ENCODE results near the gene LIMA1.
"Not testable (repeated sequence)": the region's sequence is repeated elsewhere in the genome, so short reads cannot be mapped to it uniquely, and the experiment has no call there.

The LIMA1 gene

DNA sequence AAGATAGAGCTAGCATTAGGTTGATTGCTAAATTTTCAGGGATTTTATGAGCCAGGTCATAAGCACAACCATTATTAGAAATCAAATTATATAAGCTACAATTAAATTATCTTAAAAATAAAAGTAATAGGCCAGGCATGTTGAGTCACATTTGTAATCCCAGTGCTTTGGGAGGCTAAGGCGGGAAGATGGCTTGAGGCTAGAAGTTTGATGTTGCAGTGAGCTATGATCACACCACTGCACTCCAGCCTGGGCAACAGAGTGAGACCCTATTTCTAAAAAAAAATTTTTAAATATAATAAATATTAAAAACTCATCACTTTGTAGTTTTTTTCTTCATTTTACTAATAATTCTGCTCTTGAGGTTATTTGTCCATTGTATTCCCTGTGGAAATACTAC, 1.9 kb upstream of the LIMA1 start:
- DNase-seq: no peak

- DNase-seq: no peak
Measured at GRCh38 chr12:50282721-50283228, 545 bp downstream of the LIMA1 start.

GRCh38 chr12:50279501-50279900, 3.8 kb downstream of the LIMA1 start:
- DNase-seq: no peak

DNA sequence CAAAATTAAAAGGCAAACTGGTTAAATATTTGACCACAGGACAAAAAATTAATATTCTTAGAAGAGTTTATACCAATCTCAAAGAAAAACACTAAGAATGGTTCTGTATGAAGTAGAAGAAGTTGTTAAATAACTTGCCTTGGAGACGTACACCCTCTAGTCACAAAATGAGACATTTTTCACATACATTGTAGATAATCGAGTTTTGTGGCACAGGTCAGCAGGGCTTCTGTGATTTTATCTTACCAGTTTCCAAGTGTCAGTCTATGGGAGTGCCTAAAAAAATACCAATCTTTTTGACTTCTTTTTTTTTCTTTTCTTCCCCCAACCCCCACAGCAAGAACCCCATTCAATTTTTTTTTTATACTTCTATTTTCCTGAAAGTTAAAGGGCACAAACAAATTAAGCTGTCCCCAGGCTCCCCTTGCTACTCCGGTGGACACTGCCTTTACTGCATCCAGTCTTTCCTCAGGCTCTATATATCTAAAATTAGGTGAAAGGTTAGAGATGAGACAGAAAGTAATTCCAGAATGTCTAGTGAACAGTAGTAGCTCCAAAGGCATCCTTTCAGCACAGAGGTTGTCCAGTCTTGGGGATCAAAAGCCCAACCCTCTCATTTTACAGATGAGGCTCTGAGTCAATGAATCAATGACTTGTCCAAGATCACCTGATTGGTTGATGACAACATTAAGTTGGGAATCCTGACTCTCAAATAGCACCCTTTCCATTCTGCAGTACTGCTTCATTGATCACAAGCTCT, 6.2 kb downstream of the LIMA1 start:
- no peak for DNase-seq

- DNase-seq: no peak
Measured at GRCh38 chr12:50276068-50276467, 7.3 kb downstream of the LIMA1 start.

DNA sequence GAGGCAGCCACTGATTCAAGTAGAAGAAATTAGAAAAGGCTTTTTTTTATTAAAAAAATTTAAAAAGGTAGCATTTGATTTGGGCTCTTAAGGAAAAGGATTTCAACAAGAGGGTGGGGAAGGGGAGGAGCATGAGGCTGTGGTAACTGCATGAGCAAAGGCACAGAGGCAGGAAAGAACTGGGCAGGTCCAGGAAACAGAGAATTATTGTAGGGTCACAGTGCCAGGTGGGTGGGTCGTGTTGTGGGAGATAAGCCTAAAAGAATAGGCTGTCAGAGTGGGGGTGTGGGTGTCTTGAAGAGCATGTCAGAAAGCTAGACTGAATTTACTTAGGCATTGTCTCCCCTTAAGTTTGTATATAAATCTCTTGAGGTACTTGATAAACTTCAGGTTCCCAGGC, 7.8 kb downstream of the LIMA1 start:
- no peak for DNase-seq

DNA sequence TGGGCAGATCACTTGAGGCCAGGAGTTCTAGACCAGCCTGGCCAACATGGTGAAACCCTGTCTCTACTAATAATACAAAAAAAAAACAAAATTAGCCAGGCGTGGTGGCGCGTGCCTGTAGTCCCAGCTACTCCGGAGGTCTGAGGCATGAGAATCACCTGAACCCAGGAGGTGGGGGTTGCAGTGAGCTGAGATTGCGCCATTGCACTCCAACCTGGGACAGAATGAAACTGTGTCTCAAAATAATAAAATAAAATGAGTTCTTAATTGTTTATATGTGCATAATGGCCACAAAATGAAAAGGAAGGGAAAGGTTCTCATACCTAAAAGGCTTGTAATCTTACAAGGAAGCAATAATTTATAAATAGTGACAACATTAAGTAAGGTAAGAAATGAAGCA, 8.2 kb downstream of the LIMA1 start:
- DNase-seq: not testable (repeated sequence)

DNA sequence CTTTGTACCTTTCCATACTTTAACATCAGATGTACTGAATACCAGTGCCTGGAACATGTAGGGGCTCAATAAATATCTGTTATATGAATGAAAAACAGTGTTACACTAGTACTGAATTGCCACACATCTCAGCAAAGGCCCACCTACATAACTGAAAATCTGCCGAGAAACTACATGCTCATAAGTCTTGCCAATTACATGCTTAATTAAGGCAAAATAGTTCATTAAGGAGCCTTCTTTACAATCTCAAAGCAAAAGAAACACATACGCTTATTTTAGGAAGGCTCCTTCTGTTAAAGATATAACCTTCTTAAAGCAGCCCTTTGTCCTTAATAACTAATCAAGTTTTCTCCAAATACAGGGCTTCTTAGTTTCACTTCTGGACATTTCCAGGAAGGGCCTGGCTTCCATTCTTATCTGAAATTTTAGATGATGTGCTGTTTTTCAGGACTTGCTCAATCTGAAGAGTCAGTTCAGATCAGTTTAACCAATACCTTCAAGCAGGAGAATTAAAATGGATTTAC, 11.5 kb downstream of the LIMA1 start:
- no peak for DNase-seq

- no peak for DNase-seq
Measured at GRCh38 chr12:50268482-50268881, 14.8 kb downstream of the LIMA1 start.

DNA sequence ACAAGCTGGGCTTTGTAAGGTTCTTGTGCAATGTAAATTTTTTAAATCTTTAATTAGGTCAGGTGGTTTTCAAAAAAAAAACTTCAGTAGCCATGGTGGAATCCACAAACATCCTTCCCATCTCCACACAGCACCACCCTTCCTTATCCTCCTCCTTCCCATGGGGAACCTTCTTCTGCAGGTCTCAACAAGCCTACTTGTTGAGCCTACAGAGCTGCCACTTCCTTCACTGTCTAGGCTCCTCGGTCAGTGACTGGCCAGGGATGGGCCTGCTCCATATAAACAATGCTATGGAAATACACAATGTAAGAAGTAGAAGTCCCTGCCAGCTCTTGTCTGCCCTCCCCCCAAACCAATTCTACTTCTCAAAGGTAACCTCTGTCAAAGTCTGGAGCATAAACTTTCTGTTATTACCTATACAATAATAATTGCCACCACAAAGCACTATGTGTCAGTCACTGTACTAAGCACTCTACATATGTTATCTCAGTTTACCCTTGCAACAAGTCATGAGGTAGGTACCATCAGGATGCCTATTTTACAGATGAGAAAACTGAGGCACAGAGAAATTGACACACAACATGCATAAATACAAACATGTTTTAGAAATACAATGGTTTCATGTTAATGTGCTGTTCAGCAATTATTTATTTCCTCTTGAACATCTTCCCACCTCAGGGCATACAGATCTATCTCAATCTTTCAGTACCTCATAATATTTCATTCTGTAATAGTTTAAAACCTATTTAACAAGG, 17.4 kb downstream of the LIMA1 start:
- DNase-seq: no peak

- DNase-seq: no peak
Measured at GRCh38 chr12:50263832-50264231, 19.5 kb downstream of the LIMA1 start.

DNA sequence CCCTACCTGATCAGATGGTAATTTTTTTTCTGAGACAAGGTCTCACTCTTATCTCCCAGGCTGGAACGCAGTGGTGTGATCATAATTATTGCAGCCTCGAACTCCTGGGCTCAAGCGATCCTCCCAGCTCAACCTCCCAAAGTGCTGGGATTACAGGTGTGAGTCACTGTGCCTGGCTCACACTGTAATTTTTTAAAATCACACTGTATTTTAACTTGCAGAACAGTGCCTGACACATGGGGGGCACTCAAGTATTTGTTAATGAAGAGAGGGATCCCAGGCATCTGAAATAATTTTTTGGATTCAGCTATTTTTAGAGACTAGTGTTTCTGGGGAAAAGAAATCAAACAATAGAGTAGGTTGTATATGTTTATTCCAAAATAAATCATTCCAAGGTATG, 21.7 kb downstream of the LIMA1 start:
- DNase-seq: no peak

DNA sequence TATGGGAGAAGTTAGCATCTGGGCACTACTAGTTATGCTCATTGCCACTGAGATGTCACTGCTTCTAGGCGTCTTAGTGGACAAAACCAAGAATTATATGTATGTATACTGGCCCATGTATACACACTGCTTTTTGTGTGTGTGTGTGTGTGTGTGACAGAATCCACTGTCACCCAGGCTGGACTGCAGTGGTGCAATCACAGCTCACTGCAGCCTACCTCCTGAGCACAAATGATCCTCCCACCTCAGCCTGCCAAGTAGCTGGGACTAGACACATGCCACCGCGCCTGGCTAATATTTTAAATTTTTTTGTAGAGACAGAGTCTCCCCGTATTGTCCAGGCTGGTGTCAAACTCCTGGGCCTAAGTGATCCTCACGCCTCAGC, 25.2 kb downstream of the LIMA1 start:
- DNase-seq: no peak

DNA sequence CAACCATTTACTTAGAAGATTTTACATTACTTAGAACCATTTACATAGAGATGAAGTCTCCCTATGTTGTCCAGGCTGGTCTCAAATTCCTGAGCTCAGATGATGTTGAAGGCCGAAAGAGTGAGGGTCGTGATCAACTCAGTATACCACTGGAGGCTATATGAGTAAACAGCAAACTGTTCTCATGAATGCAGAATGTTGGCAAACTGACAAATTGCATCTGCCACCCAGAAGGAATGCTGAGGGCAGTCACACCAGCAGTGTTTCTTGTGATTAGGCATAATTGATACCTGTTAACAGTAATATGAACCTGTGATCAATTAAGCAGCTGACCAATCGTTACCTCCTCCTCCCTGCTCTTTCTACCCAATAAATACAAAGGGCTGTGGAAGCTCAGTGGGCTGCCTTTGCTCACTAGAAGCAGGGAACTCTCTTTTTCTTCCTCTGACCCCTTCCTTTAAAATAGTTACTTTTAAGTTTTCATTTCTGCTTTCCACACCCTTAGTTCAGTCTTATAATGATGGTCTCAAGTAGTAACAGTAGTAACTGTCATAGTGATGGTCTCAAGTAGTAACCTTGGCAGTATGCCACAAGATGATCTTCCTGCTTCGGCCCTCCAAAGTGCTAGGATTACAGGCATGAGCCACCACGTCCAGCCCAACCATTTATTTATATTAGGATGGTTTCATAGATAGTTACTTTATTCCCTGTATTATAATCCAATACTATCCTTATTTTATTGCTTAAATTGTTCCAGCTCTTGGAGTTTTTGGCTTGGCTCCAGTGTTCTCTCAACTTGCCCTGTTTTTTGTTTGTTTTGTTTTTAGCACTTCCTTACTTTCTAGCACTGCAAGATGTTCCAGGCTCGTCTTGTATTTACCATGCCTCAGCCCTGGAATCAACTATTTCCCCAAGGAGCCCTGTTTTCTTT, 25.8 kb downstream of the LIMA1 start:
- DNase-seq: no peak

- DNase-seq: no peak
Measured at GRCh38 chr12:50256761-50257160, 26.6 kb downstream of the LIMA1 start.

- DNase-seq: no peak
Measured at GRCh38 chr12:50252977-50253602, 30.2 kb downstream of the LIMA1 start.

DNA sequence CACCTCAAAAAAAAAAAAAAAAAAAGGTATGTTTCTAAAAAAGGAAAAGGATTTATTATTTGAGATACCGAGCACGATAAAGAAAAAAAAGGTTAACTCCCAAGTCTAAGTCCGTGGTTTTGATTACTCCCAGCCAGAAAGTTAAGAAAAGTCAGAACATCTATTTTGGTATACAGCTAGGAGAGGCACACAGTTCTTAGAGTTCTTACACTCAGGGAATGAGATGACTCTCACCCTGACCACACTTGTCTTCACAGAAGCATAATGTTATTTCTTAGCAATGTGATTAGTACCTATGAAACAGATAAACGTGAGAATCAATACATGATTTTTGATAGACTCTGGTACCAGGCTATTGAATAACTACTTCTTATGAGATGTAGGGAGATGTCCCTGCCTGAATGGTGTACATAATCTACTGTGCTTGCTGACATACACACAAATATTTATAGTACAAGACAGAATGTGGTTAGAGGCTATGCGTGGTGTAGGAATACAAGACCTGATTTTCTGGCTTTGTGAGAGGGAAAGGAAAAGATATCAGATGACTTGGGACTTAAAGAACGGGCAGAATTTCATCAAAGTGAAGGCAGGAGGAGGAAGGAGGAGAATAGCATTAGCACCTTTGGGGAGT, 31.6 kb downstream of the LIMA1 start:
- DNase-seq: no peak

GRCh38 chr12:50249464-50250182, 33.7 kb downstream of the LIMA1 start:
- DNase-seq: no peak

- no peak for DNase-seq
Measured at GRCh38 chr12:50248883-50249282, 34.4 kb downstream of the LIMA1 start.

DNA sequence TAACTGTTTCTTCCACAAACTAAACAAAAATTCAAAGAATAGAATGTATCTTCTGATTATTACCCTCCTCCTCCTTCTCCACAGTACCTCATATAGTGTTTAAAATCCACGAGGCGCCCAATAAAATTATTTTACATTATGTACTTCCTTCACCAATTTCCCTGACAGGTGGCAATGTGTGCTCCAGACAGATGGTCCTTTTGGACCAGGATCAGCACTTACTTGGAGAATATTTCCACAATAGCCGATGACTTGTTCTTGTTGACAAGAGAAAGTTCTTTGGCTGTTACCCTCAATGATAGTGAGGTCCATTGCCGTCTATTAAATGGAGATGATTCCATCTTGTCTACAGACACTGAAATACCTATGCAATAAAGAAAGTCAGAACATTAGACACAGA, 34.9 kb downstream of the LIMA1 start:
- DNase-seq: no peak

DNA sequence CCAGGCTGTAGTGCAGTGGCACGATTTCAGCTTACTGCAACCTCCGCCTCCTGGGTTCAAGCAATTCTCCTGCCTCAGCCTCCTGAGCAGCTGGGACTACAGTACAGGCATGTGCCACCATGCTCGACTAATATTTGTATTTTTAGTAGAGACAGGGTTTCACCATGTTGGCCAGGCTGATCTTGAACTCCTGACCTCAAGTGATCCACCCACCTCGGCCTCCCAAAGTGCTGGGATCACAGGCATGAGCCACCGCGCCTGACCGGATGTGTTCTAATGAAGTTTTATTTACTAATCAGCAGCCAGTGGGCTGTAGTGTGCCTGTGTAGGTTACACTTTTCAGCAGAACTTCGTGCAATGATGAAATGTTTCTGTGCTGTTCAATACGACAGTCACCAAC, 35.7 kb downstream of the LIMA1 start:
- not testable (repeated sequence) for DNase-seq

All from activated naive CD4-positive, alpha-beta T cell treated with anti-CD3 and anti-CD28 coated beads, Interleukin-2, amount 50 U/mL, for 16 hours (primary cell).